ENCODE measurements around the gene HDAC10.

HDAC10 gene

GRCh38 chr22:50217543-50218152, 33.4 kb downstream of the HDAC10 start:
- Histone ChIP-seq H3K4me2 (ENCODE audit: low read length) (no peak overlapping the region), H3K79me2 (no peaks in the 10 kb centered on the region), H3K27me3 (ENCODE audit: control insufficient read depth, insufficient read depth, low read length) (no peaks in the 10 kb centered on the region), H3K4me1 (no peaks in the 10 kb centered on the region), H2AFZ (no peak overlapping the region), H3K36me3 (ENCODE audit: control insufficient read depth, insufficient read depth, low read length) (no peaks in the 10 kb centered on the region), H3K27ac (no peak overlapping the region), H3K9ac (no peak overlapping the region), H3K9me3 (ENCODE audit: control insufficient read depth, low read length) (no peaks in the 10 kb centered on the region), H3K4me3 (ENCODE audit: low read depth, low read length) (no peak overlapping the region)
- TF ChIP-seq, protein P1, sequence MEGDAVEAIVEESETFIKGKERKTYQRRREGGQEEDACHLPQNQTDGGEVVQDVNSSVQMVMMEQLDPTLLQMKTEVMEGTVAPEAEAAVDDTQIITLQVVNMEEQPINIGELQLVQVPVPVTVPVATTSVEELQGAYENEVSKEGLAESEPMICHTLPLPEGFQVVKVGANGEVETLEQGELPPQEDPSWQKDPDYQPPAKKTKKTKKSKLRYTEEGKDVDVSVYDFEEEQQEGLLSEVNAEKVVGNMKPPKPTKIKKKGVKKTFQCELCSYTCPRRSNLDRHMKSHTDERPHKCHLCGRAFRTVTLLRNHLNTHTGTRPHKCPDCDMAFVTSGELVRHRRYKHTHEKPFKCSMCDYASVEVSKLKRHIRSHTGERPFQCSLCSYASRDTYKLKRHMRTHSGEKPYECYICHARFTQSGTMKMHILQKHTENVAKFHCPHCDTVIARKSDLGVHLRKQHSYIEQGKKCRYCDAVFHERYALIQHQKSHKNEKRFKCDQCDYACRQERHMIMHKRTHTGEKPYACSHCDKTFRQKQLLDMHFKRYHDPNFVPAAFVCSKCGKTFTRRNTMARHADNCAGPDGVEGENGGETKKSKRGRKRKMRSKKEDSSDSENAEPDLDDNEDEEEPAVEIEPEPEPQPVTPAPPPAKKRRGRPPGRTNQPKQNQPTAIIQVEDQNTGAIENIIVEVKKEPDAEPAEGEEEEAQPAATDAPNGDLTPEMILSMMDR (IDR thresholded peaks at IDR 0.05) = no peak

DNA sequence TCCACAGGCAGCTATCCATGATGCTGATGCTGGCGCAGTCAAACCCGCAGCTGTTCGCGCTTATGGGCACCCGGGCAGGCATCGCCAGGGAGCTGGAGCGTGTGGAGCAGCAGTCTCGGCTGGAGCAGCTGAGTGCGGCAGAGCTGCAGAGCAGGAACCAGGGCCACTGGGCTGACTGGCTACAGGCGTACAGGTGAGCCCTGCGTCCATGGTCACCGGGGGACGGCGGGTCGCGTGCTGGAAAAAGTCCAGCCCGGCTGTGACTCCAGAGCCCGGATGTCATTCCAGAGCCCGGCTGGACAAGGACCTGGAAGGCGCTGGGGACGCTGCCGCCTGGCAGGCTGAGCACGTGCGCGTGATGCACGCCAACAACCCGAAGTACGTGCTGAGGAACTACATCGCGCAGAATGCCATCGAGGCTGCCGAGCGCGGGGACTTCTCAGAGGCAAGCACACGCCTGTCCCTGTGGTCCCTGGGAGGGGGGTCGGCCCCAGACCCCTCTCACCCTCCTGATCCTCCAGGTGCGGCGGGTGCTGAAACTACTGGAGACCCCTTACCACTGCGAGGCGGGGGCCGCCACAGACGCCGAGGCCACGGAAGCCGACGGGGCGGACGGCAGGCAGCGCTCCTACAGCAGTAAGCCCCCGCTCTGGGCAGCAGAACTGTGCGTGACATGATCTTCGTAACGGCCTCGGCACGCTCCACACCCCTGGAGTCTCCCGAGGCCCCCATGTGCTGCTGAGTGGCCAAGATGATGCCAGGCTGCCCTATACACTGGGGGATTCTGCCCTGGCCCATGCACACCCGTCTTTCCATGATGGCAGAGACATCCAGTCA, 34.2 kb downstream of the HDAC10 start:
- TF ChIP-seq, protein P1 (IDR thresholded peaks at IDR 0.05) = no peak
- Histone ChIP-seq H3K4me3 (ENCODE audit: low read depth, low read length) (no peak overlapping the region), H3K9me3 (ENCODE audit: control insufficient read depth, low read length) (no peaks in the 10 kb centered on the region), H3K79me2 (no peaks in the 10 kb centered on the region), H3K27me3 (ENCODE audit: control insufficient read depth, insufficient read depth, low read length) (no peaks in the 10 kb centered on the region), H3K27ac (no peak overlapping the region), H3K4me2 (ENCODE audit: low read length) (no peak overlapping the region), H3K36me3 (ENCODE audit: control insufficient read depth, insufficient read depth, low read length) (no peaks in the 10 kb centered on the region), H3K9ac (no peak overlapping the region), H2AFZ (no peak overlapping the region), H3K4me1 (no peaks in the 10 kb centered on the region)

DNA sequence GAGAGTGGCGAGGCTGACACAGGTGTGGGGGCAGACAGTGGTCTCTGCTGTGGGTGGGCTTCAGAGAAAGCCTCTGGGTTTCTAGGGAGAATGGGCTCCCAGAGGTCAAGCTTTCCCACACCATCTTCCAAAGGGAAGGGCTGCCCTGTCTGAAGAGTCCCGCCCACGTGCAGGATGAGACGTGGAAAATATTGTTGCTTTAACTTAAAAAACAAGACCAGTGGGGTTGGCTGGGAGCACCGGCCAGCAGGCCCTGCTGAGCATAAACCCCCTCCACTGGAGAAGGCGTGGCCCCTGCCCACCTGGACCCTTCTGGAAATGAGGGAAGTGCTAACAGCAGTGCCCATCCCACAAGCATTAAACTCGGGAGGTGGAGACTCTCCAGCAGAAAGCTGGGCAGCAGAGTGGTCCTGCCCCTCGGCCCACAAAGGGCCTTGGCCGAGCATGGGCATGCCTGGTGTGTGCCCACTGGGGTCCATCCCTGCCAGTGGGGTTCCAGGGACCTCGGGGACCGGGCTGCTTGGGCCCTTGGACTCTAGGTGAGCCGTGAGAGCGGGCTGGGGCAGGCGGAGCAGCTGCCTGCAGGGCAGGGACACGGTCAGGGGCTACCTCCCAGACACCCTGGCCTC, 34.9 kb downstream of the HDAC10 start:
- peaks cover under 1% of the 10 kb centered on the region for H3K79me2 ChIP-seq
- no peak overlapping the region for H3K9ac ChIP-seq
- TF ChIP-seq, protein P1 (IDR thresholded peaks at IDR 0.05) = no peak
- H3K9me3 ChIP-seq (ENCODE audit: control insufficient read depth, low read length) = no peaks in the 10 kb centered on the region
- no peak overlapping the region for H2AFZ ChIP-seq
- no peaks in the 10 kb centered on the region for H3K27me3 ChIP-seq (ENCODE audit: control insufficient read depth, insufficient read depth, low read length)
- H3K36me3 ChIP-seq (ENCODE audit: control insufficient read depth, insufficient read depth, low read length) = no peaks in the 10 kb centered on the region
- H3K4me3 ChIP-seq (ENCODE audit: low read depth, low read length) = no peak overlapping the region
- no peaks in the 10 kb centered on the region for H3K4me1 ChIP-seq
- H3K4me2 ChIP-seq (ENCODE audit: low read length) = no peak overlapping the region
- no peak overlapping the region for H3K27ac ChIP-seq

DNA sequence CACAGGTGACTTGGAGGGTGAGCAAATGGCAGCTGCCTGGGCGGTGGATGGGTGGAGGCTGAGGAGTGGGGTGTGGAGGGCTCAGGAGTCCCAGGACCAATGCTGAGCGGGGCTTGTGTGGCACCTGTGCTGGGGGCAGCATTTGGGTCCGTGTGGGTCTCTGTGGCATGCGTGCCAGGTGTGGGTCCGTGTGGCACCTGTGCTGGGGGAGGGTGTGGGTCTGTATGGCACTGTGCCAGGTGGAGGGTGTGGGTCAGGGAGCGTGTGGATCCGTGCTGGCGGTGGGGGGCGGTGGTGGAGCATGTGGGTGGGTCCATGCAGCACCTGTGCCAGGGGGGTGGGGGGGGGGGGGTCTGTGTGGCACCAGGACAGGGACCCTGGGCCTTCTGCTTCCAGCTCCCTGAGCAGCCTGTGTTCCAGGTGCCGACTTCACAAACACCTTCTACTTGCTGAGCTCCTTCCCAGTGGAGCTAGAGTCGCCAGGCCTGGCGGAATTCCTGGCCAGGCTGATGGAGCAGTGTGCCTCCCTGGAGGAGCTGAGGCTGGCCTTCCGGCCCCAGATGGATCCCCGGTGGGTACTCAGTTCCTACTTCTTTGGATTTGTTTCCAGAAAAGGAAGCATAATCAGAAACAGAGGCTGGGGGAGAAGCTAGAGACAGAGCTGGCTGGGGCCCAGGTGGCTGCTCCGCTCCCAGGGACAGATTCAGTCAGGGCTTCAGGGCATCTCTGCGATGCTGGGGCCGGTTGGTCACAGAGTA, 35.6 kb downstream of the HDAC10 start:
- TF ChIP-seq, protein P1 (IDR thresholded peaks at IDR 0.05) = no peak
- no peaks in the 10 kb centered on the region for H3K27me3 ChIP-seq (ENCODE audit: control insufficient read depth, insufficient read depth, low read length)
- no peak overlapping the region for H3K27ac ChIP-seq
- no peaks in the 10 kb centered on the region for H3K4me1 ChIP-seq
- no peaks in the 10 kb centered on the region for H3K9me3 ChIP-seq (ENCODE audit: control insufficient read depth, low read length)
- H3K79me2 ChIP-seq = peaks cover 2% of the 10 kb centered on the region
- H2AFZ ChIP-seq = no peak overlapping the region
- H3K4me2 ChIP-seq (ENCODE audit: low read length) = no peak overlapping the region
- H3K36me3 ChIP-seq (ENCODE audit: control insufficient read depth, insufficient read depth, low read length) = no peaks in the 10 kb centered on the region
- no peak overlapping the region for H3K9ac ChIP-seq
- no peak overlapping the region for H3K4me3 ChIP-seq (ENCODE audit: low read depth, low read length)
